SK-N-SH treated with all-trans-retinoic acid at 6 μM for 48 hours (cell line): Measurements from ENCODE around the gene NHS.

Experiments
- ATAC-seq: fragments of 200-7000 bp; cut with Tn5 transposase; 3 replicates; pipeline ENCODE4 v1.9.1; 2020; ENCODE audit warnings: mild to moderate bottlenecking, moderate library complexity
- ARNTL ChIP-seq: fragments of 450-650 bp; formaldehyde crosslinking; IDR thresholded peaks from 2 replicates; pipeline ENCODE4 v1.5.0; 2020; ENCODE audit warnings: low read depth, mild to moderate bottlenecking, moderate library complexity, borderline replicate concordance
- BACH2 ChIP-seq: fragments of 250-450 bp; sonication (Bioruptor Pico); IDR thresholded peaks from 2 replicates; pipeline ENCODE4 v1.9.0; 2021; ENCODE audit warnings: mild to moderate bottlenecking, borderline replicate concordance
- CREB5 ChIP-seq: fragments of 250-450 bp; sonication (Bioruptor Pico); IDR thresholded peaks from 2 replicates; pipeline ENCODE4 v1.5.1; 2020; ENCODE audit warnings: low read depth, mild to moderate bottlenecking, moderate library complexity
- CSDC2 ChIP-seq: fragments of 250-450 bp; sonication (Bioruptor Pico); IDR thresholded peaks from 2 replicates; pipeline ENCODE4 v1.5.0; 2020; ENCODE audit warnings: mild to moderate bottlenecking, moderate library complexity
- CSRNP3 ChIP-seq: fragments of 250-450 bp; sonication (Bioruptor Pico); IDR thresholded peaks from 2 replicates; pipeline ENCODE4 v1.5.1; 2021; ENCODE audit warnings: mild to moderate bottlenecking, moderate library complexity
- ESRRG ChIP-seq: fragments of 250-450 bp; sonication (Bioruptor Pico); IDR thresholded peaks from 2 replicates; pipeline ENCODE4 v1.6.1; 2021; ENCODE audit warnings: mild to moderate bottlenecking
- GLIS3 ChIP-seq: fragments of 250-450 bp; sonication (Bioruptor Pico); IDR thresholded peaks from 2 replicates; pipeline ENCODE4 v1.5.0; 2020; ENCODE audit warnings: mild to moderate bottlenecking, moderate library complexity
- ISL1 ChIP-seq: fragments of 250-450 bp; sonication (Bioruptor Pico); IDR thresholded peaks from 2 replicates; pipeline ENCODE4 v2.1.2; 2022; ENCODE audit warnings: mild to moderate bottlenecking, moderate library complexity
- POU6F1 ChIP-seq: fragments of 250-450 bp; sonication (Bioruptor Pico); IDR thresholded peaks from 2 replicates; pipeline ENCODE4 v1.8.0; 2021; ENCODE audit warnings: low read depth, mild to moderate bottlenecking, moderate library complexity, borderline replicate concordance
- PPARA ChIP-seq: fragments of 250-450 bp; sonication (Bioruptor Pico); IDR thresholded peaks from 2 replicates; pipeline ENCODE4 v1.5.0; 2020; ENCODE audit warnings: mild to moderate bottlenecking, borderline replicate concordance
- SNAI2 ChIP-seq: fragments of 250-450 bp; sonication (Bioruptor Pico); IDR thresholded peaks from 2 replicates; pipeline ENCODE4 v1.5.0; 2020; ENCODE audit warnings: mild to moderate bottlenecking, moderate library complexity
- TCF4 ChIP-seq: fragments of 250-450 bp; sonication (Bioruptor Pico); IDR thresholded peaks from 2 replicates; pipeline ENCODE4 v1.8.0; 2021; ENCODE audit warnings: mild to moderate bottlenecking, moderate library complexity, borderline replicate concordance
- TOX ChIP-seq: fragments of 250-450 bp; sonication (Bioruptor Pico); IDR thresholded peaks from 2 replicates; pipeline ENCODE4 v1.8.0; 2021; ENCODE audit warnings: mild to moderate bottlenecking, moderate library complexity, borderline replicate concordance
- TSHZ2 ChIP-seq: fragments of 250-450 bp; sonication (Bioruptor Pico); IDR thresholded peaks from 2 replicates; pipeline ENCODE4 v1.5.0; 2020; ENCODE audit warnings: mild to moderate bottlenecking, moderate library complexity
- ZC3H10 ChIP-seq: fragments of 250-450 bp; sonication (Bioruptor Pico); IDR thresholded peaks from 2 replicates; pipeline ENCODE4 v1.5.1; 2021; ENCODE audit warnings: mild to moderate bottlenecking, moderate library complexity
- ZFP3 ChIP-seq: fragments of 250-450 bp; sonication (Bioruptor Pico); IDR thresholded peaks from 2 replicates; pipeline ENCODE4 v1.5.0; 2020; ENCODE audit warnings: mild to moderate bottlenecking, moderate library complexity
- ZFP30 ChIP-seq: fragments of 450-650 bp; formaldehyde crosslinking; IDR thresholded peaks from 2 replicates; pipeline ENCODE4 v1.5.0; 2022; ENCODE audit warnings: mild to moderate bottlenecking, moderate library complexity
- ZNF565 ChIP-seq: fragments of 450-650 bp; formaldehyde crosslinking; conservative IDR thresholded peaks from 2 replicates; pipeline ENCODE4 v1.5.0; 2020; ENCODE audit warnings: low read depth, mild to moderate bottlenecking, moderate library complexity
- ZNF70 ChIP-seq: fragments of 450-650 bp; formaldehyde crosslinking; IDR thresholded peaks from 2 replicates; pipeline ENCODE4 v1.5.0; 2020; ENCODE audit warnings: mild to moderate bottlenecking, moderate library complexity
- ZNF8 ChIP-seq: fragments of 450-650 bp; formaldehyde crosslinking; IDR thresholded peaks from 2 replicates; pipeline ENCODE4 v1.5.0; 2020; ENCODE audit warnings: mild to moderate bottlenecking, moderate library complexity
- TF ChIP-seq, protein P1 (sequence below): fragments of 250-450 bp; sonication (Bioruptor Pico); IDR thresholded peaks from 2 replicates; pipeline ENCODE4 v1.8.0; 2020; ENCODE audit warnings: mild to moderate bottlenecking, moderate library complexity, borderline replicate concordance

NHS gene

DNA sequence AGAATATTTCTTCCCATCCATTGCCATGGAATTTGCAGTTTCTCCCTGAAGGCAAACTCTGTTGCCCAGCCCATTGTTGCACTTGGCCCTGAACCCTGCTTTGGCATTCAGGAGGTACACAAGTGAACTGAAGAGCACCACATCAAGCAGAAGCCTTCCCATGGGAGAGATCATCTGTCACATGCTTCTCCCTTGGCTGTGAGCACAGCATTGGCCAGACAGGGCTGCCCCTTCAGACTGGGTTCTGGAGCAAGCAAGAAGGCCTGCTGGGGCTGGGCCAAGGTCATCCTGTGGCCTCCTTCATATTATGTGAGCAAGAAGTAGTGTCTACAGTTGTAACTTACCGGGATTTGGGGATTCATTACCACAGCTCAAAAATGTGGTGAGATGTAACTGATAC lies 385.0 kb downstream of the NHS start:
- TF ChIP-seq TSHZ2 (CRISPR knock-in tag) (no peak), CSDC2 (CRISPR knock-in tag) (no peak), ESRRG (CRISPR knock-in tag) (no peak), ZFP30 (no peak), CSRNP3 (no peak), TOX (no peak), CREB5 (CRISPR knock-in tag) (no peak), SNAI2 (CRISPR knock-in tag) (no peak), PPARA (CRISPR knock-in tag) (no peak), ISL1 (no peak), ZNF565 (CRISPR knock-in tag) (no peak), GLIS3 (no peak), ARNTL (no peak), ZNF8 (CRISPR knock-in tag) (no peak)
- TF ChIP-seq, protein P1, sequence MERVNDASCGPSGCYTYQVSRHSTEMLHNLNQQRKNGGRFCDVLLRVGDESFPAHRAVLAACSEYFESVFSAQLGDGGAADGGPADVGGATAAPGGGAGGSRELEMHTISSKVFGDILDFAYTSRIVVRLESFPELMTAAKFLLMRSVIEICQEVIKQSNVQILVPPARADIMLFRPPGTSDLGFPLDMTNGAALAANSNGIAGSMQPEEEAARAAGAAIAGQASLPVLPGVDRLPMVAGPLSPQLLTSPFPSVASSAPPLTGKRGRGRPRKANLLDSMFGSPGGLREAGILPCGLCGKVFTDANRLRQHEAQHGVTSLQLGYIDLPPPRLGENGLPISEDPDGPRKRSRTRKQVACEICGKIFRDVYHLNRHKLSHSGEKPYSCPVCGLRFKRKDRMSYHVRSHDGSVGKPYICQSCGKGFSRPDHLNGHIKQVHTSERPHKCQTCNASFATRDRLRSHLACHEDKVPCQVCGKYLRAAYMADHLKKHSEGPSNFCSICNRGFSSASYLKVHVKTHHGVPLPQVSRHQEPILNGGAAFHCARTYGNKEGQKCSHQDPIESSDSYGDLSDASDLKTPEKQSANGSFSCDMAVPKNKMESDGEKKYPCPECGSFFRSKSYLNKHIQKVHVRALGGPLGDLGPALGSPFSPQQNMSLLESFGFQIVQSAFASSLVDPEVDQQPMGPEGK (CRISPR knock-in tag): no peak
- ATAC-seq: no peak

DNA sequence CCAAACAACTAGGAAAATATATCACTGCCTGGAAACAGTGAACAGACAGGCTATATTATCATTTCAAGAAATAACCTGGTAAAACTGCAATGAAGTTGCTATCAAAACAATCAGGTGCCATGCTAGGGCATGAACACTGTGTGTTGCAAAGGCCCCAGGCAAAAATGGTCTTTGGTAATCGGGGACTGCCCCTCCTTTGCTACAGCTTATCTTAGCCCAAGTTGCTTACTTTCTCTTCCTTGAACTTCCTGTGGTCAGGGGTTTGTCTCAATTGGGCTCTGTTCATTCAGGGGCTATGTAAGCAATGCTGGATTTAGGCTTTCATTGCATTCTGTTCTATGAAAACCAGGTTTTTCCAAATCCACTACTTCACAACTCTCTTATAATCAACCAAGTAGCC lies 392.7 kb downstream of the NHS start:
- TF ChIP-seq ZFP3 (CRISPR knock-in tag): no peak
- no peak for TF ChIP-seq ISL1
- no peak for TF ChIP-seq SNAI2 (CRISPR knock-in tag)
- TF ChIP-seq ZNF8 (CRISPR knock-in tag): no peak
- TF ChIP-seq, protein P1 (CRISPR knock-in tag): no peak
- no peak for TF ChIP-seq BACH2 (CRISPR knock-in tag)
- TF ChIP-seq TCF4 (CRISPR knock-in tag): no peak
- TF ChIP-seq GLIS3: no peak
- TF ChIP-seq ZC3H10: no peak
- no peak for TF ChIP-seq CSDC2 (CRISPR knock-in tag)
- no peak for TF ChIP-seq CREB5 (CRISPR knock-in tag)
- TF ChIP-seq TSHZ2 (CRISPR knock-in tag): no peak
- no peak for TF ChIP-seq TOX
- TF ChIP-seq POU6F1 (CRISPR knock-in tag): no peak
- TF ChIP-seq CSRNP3: no peak
- no peak for TF ChIP-seq ZNF565 (CRISPR knock-in tag)
- no peak for TF ChIP-seq ARNTL
- TF ChIP-seq PPARA (CRISPR knock-in tag): no peak
- TF ChIP-seq ZNF70 (CRISPR knock-in tag): no peak
- no peak for ATAC-seq
